IPS-18a (cell line): Measurements from ENCODE around the gene PSMA8.
"Not testable (repeated sequence)": the region's sequence is repeated elsewhere in the genome, so short reads cannot be mapped to it uniquely, and the experiment has no call there.

Source experiments
- H3K27ac ChIP-seq: one replicate; pipeline ENCODE4 v1.5.1; 2013; ENCODE audit warnings: low read length
- H3K27me3 ChIP-seq: one replicate; pipeline ENCODE4 v1.6.1; 2013; ENCODE audit warnings: mild to moderate bottlenecking, low read length; ENCODE audit not compliant: control insufficient read depth, insufficient read depth
- H3K36me3 ChIP-seq: one replicate; pipeline ENCODE4 v1.6.1; 2013; ENCODE audit warnings: low read depth, low read length; ENCODE audit not compliant: control insufficient read depth
- H3K4me1 ChIP-seq: one replicate; pipeline ENCODE4 v1.6.1; 2013; ENCODE audit warnings: low read depth, low read length; ENCODE audit not compliant: control insufficient read depth
- H3K4me3 ChIP-seq: one replicate; pipeline ENCODE4 v1.5.1; 2013; ENCODE audit warnings: low read length
- H3K9ac ChIP-seq: one replicate; pipeline ENCODE4 v1.6.1; 2013; ENCODE audit warnings: mild to moderate bottlenecking, low read length, moderate library complexity
- H3K9me3 ChIP-seq: one replicate; pipeline ENCODE4 v1.6.1; 2013; ENCODE audit warnings: low read depth, low read length; ENCODE audit not compliant: control insufficient read depth

PSMA8 gene

GRCh38 chr18:26242392-26242791 is 108.7 kb downstream of the PSMA8 start:
- not testable (repeated sequence) for H3K9ac ChIP-seq, H3K9me3 ChIP-seq, H3K4me1 ChIP-seq, H3K36me3 ChIP-seq, H3K27me3 ChIP-seq, H3K27ac ChIP-seq, H3K4me3 ChIP-seq
